Hepatocyte (in vitro differentiated cells): ENCODE measurements around the gene THSD4. TPM values are rescaled to one million over a fixed set of nuclear protein-coding genes. Genes with fewer than 3 reads are reported as not detected.

ENCODE experiments used
- DNase-seq: peaks from one replicate; pipeline ENCODE4 v3.0.0-alpha.2; 2016; ENCODE audit warnings: low spot score
- H2AFZ ChIP-seq: fragments of 200-600 bp; sonication (generic); 2 replicates; pipeline ENCODE4 v1.6.0; 2016; ENCODE audit warnings: antibody characterized with exemption, mild to moderate bottlenecking
- H3K27ac ChIP-seq: fragments of 200-600 bp; sonication (generic); 2 replicates; pipeline ENCODE4 v1.5.1; 2016; ENCODE audit warnings: mild to moderate bottlenecking
- H3K27me3 ChIP-seq: fragments of 200-600 bp; sonication (generic); 2 replicates; pipeline ENCODE4 v1.6.1; 2016
- H3K36me3 ChIP-seq: fragments of 200-600 bp; sonication (generic); replicated peaks from 2 replicates; pipeline ENCODE4 v1.5.1; 2016; ENCODE audit warnings: low read depth; ENCODE audit not compliant: insufficient read depth
- H3K4me1 ChIP-seq: fragments of 200-600 bp; sonication (generic); 2 replicates; pipeline ENCODE4 v1.5.1; 2016; ENCODE audit warnings: mild to moderate bottlenecking, moderate library complexity; ENCODE audit not compliant: insufficient read depth
- H3K4me2 ChIP-seq: fragments of 200-600 bp; sonication (generic); 2 replicates; pipeline ENCODE4 v1.6.0; 2016
- H3K4me3 ChIP-seq: fragments of 200-600 bp; sonication (generic); 2 replicates; pipeline ENCODE4 v1.5.1; 2016; ENCODE audit warnings: mild to moderate bottlenecking
- H3K79me2 ChIP-seq: fragments of 200-600 bp; sonication (generic); 2 replicates; pipeline ENCODE4 v1.6.0; 2017; ENCODE audit warnings: mild to moderate bottlenecking
- H3K9me2 ChIP-seq: fragments of 200-600 bp; sonication (generic); replicated peaks from 2 replicates; pipeline ENCODE4 v1.6.0; 2017; ENCODE audit warnings: mild to moderate bottlenecking; ENCODE audit not compliant: insufficient read depth
- H3K9me3 ChIP-seq: fragments of 200-600 bp; sonication (generic); 2 replicates; pipeline ENCODE4 v1.5.1; 2016; ENCODE audit warnings: low read depth, mild to moderate bottlenecking
- H4K20me1 ChIP-seq: fragments of 200-600 bp; sonication (generic); 2 replicates; pipeline ENCODE4 v1.6.0; 2016; ENCODE audit warnings: mild to moderate bottlenecking; ENCODE audit not compliant: insufficient read depth, poor library complexity, severe bottlenecking
- CTCF ChIP-seq: fragments of 200-600 bp; sonication (generic); IDR thresholded peaks from 2 replicates; pipeline ENCODE4 v1.5.1; 2016; ENCODE audit warnings: antibody characterized with exemption, mild to moderate bottlenecking; ENCODE audit not compliant: poor library complexity
- EZH2 ChIP-seq: fragments of 200-600 bp; sonication (generic); IDR thresholded peaks from 2 replicates; pipeline ENCODE4 v1.6.1; 2016; ENCODE audit warnings: antibody characterized with exemption, mild to moderate bottlenecking, borderline replicate concordance
- EZH2phosphoT487 ChIP-seq: fragments of 200-600 bp; sonication (generic); IDR thresholded peaks from one replicate; pipeline ENCODE4 v1.6.1; 2018; ENCODE audit warnings: antibody characterized with exemption, mild to moderate bottlenecking, low read depth, moderate library complexity; ENCODE audit not compliant: unreplicated experiment, severe bottlenecking
- WGBS: methylation state at CpG from one replicate; pipeline ENCODE4 v1.1.6; 2016; ENCODE audit warnings: low lambda C conversion rate; ENCODE audit errors: missing lambda C conversion rate; 5-methylcytosine and 5-hydroxymethylcytosine counted together
- polyA plus RNA-seq: library from polyadenylated mRNA; unstranded; fragments of >200 nt; fragmentation: Nextera tagmentation; extraction: Ambion mirVana; gene quantifications from 2 replicates; pipeline ENCODE4 v1.2.1, GENCODE V29; 2016
- total RNA-seq: library from RNA; depleted of rRNA; stranded (reverse); fragments of >200 nt; gene quantifications from 2 replicates; pipeline ENCODE4 v1.2.3, GENCODE V29; 2014

THSD4 gene
- total and polyA plus RNA-seq, 2 experiments from 2014 or later: 4.3 to 7.0 TPM

- H3K9me3 ChIP-seq: no peaks in the 10 kb centered on the region
- H3K36me3 ChIP-seq: no peaks in the 10 kb centered on the region
- H3K4me2 ChIP-seq: no peak overlapping the region
- no peaks in the 10 kb centered on the region for H3K9me2 ChIP-seq
- H4K20me1 ChIP-seq: no peaks in the 10 kb centered on the region
- WGBS: 73% methylated on average over 2 of the region's 2 CpGs
- H3K4me1 ChIP-seq: peaks cover 8% of the 10 kb centered on the region
- no peak overlapping the region for H2AFZ ChIP-seq
- DNase-seq: no peak
- H3K27me3 ChIP-seq: peaks cover 12% of the 10 kb centered on the region
- TF ChIP-seq CTCF (no peak), EZH2 (no peak), EZH2phosphoT487 (no peak)
- no peak overlapping the region for H3K27ac ChIP-seq
- H3K4me3 ChIP-seq: no peak overlapping the region
- no peaks in the 10 kb centered on the region for H3K79me2 ChIP-seq
Observed at GRCh38 chr15:71390096-71390495, 274.8 kb downstream of the THSD4 start.

- Histone ChIP-seq H3K4me3 (no peak overlapping the region), H3K9me3 (no peaks in the 10 kb centered on the region), H3K27me3 (peaks cover 12% of the 10 kb centered on the region), H4K20me1 (no peaks in the 10 kb centered on the region), H3K4me1 (peaks cover 4% of the 10 kb centered on the region), H3K79me2 (no peaks in the 10 kb centered on the region), H3K9me2 (no peaks in the 10 kb centered on the region), H2AFZ (no peak overlapping the region), H3K4me2 (no peak overlapping the region), H3K27ac (no peak overlapping the region), H3K36me3 (no peaks in the 10 kb centered on the region)
- TF ChIP-seq EZH2: no peak
- no peak for TF ChIP-seq EZH2phosphoT487
- no peak for TF ChIP-seq CTCF
- no peak for DNase-seq
- 84% methylated on average over 6 of the region's 6 CpGs for WGBS
Observed at GRCh38 chr15:71391421-71392088, 276.3 kb downstream of the THSD4 start.

GRCh38 chr15:71392861-71393283 lies 277.6 kb downstream of the THSD4 start:
- Histone ChIP-seq H3K4me1 (no peaks in the 10 kb centered on the region), H2AFZ (no peak overlapping the region), H3K27ac (no peak overlapping the region), H3K27me3 (peaks cover 4% of the 10 kb centered on the region), H3K9me2 (no peaks in the 10 kb centered on the region), H3K4me2 (no peak overlapping the region), H3K4me3 (no peak overlapping the region), H3K36me3 (no peaks in the 10 kb centered on the region), H3K9me3 (no peaks in the 10 kb centered on the region), H3K79me2 (no peaks in the 10 kb centered on the region), H4K20me1 (no peaks in the 10 kb centered on the region)
- 48% methylated on average over 11 of the region's 11 CpGs for WGBS
- TF ChIP-seq EZH2phosphoT487 (no peak), EZH2 (no peak), CTCF (no peak)
- no peak for DNase-seq
